ENCODE results near the gene MAGEA8.
"Not testable (repeated sequence)": the region's sequence is repeated elsewhere in the genome, so short reads cannot be mapped to it uniquely, and the experiment has no call there.

The MAGEA8 gene

DNA sequence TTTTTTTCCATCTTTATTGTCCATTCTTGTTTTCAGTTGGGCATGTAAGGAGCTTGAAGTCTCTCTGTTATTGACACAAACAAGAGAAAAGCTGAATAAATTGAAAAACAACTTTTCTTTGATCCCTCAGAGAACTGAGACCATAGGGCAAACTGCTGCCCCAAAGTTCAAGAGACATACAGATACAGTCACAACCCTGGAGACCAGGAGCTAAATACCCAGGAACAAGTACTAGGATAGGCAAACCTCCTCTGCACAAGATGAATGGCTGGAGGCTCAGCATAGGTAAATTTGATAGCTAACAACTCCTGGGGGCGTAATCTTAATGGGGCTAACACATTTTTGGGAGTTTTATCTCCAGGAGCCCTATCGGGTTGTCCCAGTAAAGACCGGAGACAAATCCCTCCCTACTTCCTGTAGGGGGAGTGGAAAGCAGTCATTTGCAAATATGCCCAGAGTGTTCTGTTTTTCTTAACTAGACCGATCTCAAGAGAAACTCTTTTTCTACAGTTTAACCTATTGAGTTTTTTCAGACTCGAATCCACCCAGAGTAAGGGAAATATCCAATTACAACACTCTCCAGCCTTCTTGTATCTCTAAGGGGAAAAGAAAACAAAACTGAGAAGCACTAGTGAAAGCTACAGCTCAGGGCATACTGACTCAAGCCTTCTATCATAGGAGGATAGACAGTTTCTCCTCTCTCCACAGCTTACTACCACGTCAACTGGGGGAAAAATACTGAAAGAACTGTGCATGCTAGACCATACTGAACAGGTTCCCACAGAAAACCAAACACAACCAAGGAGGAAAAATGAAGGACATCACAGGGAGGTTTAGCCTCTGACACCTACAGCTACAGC lies 23.1 kb downstream of the MAGEA8 start:
- no peak for DNase-seq (ENCODE audit: low spot score)

DNA sequence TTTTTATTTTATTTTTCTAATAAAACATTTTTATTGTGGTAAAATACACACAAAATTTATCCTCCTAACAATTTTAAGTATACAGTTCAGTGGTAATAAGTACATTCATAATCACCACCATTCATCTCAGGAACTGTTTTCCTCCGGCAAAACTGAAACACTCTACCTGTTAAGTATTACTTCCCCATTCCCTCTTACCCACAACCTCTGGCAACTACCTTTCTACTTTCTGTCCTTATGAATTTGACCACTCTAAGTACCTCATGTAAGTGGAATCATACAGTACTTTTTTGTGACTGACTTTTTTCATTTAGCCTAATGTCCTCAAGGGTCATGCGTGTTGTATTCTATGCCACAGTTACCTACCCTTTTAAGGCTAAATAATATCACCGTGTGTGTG lies 27.3 kb downstream of the MAGEA8 start:
- DNase-seq (ENCODE audit: low spot score), result no peak

DNA sequence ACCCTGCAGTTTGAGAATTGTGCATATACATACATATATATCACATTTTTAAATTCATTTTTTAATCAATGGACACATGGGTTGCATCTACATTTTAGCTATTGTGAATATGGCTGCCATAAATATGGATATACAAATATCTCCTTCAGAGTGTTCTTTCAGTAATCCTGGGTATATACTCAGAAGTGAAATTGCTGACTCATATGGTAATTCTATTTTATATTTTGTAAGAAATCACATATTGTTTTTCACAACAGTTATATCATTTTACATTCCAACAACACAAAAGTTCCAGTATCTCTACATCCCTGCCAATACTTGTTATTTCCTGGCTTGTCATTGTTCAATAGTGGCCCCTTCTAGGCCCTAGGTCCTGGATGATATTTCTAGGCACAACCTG lies 27.7 kb downstream of the MAGEA8 start:
- DNase-seq (ENCODE audit: low spot score), result no peak

DNA sequence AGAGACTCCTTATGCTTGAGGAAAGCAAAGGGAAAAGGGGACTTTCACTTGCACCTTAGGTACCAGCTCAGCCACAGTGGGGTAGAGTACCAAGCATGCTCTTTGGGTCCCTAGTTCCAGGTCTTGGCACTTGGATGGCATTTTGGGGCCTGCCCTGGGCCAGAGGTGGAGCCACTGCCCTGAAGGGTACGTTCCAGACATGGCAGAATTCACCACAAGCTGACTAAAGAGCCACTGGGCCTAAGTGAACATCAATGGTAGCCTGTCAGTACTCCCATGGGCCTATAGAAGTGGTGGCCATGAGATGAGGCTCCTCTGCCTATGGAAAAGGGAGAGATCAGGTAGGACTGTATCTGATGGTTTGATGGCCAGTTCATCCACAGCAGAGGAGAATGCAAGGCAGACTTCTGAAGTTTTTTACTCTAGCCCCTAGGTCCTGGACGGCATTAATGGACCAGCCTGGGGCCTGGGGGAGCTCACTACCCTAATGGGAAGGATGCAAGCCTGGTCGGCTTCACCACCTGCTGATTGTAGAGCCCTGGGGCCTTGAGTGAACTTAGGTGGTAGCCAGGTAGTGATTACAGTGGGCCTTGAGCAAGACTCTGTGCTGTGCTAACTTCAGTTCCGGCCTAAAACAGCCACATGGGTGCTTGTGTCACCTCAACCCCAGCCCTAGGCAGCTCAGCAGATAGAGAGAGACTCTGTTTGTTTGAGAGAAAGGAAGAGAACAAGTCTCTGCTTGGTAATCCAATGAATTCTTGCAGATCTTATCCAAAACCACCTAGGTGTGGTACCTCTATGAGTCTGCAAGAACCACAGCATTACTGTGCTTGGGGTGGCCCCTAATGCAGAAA lies 28.6 kb downstream of the MAGEA8 start:
- no peak for DNase-seq (ENCODE audit: low spot score)

DNA sequence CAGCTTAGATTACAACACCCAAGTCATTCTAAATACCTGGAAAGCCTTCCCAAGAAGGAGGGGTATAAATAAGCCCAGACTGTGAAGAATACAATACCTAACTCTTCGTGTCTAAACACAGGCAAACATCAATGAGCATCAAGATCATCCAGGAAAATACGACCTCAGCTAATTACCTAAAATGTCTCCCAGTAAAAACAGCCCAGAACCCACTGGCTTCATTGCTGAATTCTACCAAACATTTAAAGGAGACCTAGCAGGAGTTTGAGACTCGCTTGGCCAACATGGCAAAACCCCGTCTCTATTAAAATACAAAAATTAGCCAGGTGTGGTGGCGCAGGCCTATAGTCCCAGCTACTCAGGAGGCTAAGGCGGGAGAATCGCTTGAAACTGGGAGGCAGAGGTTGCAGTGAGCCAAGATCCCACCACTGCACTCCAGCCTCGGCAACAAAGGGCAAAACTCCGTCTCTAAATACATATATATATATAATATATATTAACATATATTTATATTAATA lies 29.3 kb downstream of the MAGEA8 start:
- no peak for DNase-seq (ENCODE audit: low spot score)

DNA sequence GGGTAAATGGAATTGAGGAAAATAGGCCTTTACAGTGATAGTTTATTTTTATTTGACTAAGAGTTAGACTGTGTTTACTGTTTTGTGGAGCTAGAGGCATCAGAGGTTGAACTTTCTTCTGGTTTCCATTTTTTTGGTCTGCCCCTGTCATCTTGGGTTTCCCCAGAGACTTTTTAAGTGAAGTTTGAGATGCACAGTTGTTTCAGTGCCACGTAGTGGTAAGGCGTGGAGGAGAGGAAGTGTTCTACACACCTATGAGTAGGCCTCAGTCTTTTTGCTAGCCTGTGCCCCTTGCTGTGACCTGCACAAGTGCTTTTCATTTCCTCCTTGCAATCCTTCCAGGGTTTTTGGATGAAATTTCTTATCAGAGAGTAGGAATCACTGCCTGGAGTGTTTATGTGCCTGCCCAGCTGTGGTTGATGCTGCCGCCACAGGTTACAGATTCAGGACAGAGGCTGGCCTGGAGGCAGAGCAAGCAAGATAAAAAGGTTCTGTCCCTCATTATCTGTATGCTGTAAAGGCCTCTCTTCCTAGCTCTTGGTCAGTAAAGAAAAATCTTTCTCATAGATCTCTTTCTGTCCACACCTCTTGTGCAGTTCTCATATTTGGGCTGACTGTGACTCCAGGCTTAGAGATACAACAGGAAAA lies 35.9 kb downstream of the MAGEA8 start:
- DNase-seq (ENCODE audit: low spot score), result no peak

DNA sequence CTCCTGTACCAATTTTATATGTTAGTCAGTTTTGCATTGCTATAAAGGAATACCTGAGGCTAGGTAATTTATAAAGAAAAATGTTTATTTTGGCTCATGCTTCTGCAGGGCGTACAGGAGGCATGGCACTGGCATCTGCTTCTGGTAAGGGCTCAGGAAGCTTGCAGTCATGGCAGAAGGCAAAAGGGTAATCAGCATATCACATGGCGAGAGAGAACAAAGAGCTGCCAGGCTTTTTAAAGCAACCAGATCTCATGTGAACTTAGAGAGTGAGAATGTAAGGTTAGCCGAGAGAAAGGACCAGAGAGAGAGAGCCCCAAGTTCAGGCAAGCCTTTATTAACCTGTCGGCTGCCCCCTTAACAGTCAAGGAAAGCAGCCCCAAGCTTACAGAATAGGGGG lies 42.9 kb downstream of the MAGEA8 start:
- DNase-seq (ENCODE audit: low spot score), result not testable (repeated sequence)

DNA sequence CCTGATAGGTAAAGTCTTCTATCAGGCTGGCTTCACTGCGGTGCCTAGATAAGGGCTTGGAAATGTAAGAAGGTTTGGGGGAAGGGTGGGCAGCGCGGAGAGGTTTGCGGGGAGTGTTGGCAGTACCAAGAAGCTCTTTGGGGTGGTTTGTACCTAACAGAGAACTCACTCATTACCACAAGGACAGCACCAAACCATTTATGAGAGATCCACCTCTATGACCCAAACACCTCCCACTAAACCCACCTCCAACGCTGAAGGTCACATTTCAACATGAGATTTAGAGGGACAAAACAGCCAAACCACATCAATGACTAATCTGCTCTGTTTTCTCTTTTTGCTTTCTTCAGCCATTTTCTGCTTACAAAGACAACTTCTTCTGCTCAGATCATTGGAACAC lies 43.5 kb downstream of the MAGEA8 start:
- DNase-seq (ENCODE audit: low spot score), result not testable (repeated sequence)

DNA sequence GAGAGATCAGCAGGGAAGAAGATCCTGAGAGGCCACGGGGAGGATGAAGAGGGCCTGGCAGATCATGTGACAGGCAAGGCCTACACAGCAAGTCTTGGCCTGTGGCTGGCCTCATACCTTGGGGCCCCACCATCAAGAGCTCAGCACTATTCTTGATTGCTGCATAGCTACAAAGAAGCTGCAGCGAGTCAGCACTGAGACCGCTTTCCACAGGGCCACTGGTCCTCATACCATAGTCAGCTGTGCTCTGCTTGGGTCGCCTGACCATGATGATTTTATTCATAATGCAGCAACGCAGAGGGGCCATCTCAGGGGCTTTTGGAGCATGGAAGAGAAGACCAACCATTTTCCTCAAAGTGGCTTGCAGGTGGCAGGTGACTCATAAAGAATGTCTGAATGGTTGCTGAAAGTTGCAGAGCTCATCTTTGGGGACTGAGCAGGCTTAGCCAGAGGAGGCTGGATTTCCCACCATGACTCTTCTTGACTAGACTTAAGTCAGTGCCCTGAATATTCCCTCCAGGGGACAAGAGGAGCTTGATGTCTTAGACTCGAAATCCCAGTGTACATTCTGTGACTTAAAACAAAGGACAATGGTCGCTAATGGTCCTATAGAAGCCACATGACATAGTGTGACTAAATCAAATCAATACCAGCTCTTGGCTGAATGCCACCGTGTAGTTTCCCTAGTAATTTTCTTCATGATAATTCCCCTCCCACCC lies 46.4 kb downstream of the MAGEA8 start:
- not testable (repeated sequence) for DNase-seq (ENCODE audit: low spot score)

DNA sequence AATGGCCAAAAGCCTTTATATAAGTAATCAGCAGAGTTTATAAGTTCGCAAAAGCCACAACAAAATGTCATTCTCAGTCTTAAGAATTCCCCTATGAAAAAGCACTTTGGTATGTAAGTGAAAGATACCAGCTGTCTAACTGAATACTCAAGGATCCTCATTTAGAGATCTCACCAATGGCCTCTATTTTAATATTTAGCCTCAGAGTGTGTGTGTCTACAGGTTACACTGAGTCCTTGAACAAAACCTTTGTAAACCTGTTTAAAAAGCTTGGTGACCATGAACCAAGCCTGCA lies 46.9 kb downstream of the MAGEA8 start:
- DNase-seq (ENCODE audit: low spot score), result not testable (repeated sequence)

DNA sequence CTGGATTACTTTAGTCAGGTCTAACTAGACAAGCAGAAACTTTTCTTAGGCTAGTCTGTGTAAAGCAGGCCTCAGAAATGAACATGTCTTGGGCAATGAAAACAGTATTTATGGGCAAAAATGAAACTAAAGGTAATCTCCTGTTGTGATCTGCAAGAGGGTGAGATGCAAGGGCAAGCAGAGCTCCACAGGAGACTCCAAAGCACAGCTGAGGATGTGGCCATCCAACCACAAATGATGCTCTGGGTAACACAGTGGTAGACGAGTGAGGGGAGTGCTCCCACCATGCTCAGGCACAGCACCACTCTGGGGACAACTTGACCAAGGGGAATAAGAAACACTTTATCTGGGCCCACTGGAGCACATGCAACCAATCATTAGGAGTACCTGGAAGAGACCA lies 47.7 kb downstream of the MAGEA8 start:
- DNase-seq (ENCODE audit: low spot score), result not testable (repeated sequence)

DNA sequence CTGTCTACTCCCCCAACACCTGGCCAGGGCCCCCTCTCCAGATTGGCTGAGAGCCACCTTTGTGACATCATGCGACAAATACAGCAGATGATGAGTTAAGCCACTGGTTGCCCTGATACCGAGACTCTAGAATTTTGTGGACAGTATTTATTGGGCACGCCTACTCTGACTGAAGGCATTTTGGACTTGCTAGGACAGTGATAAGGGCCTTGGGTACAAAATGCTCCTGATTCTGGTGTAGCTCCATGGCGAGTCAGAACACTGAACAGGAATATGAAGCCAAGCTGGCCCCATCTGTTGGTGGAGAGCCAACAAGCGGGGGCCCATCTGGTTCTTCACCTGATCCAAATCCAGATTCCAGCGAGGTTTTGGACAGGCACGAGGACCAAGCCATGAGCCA lies 48.4 kb downstream of the MAGEA8 start, which contains the start of gene HSFX4:
TSS of gene HSFX4 (plus strand) at position 174 of the 400 bp plus-strand sequence. CDS start at position 246, 72 bp downstream.
- not testable (repeated sequence) for DNase-seq (ENCODE audit: low spot score)

DNA sequence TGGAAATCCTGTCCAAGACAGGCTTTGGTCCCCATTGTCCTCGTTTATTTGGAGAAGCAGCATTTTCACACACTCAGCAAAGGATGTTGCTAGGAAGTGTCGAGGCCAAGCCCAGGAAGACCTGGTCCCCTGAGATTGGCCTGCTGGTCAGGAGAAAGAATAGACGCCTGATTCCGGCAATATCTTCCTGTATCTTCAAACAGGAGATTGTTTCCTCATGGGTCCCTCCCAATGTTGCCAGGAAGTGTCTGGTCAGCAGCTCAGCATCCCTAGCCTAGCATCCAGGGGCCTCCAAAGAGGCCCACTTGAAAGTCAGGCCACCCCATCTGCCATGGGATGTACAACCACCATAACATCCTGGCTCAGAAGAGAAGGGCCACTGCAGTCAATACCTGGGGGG lies 50.4 kb downstream of the MAGEA8 start:
- not testable (repeated sequence) for DNase-seq (ENCODE audit: low spot score)

DNA sequence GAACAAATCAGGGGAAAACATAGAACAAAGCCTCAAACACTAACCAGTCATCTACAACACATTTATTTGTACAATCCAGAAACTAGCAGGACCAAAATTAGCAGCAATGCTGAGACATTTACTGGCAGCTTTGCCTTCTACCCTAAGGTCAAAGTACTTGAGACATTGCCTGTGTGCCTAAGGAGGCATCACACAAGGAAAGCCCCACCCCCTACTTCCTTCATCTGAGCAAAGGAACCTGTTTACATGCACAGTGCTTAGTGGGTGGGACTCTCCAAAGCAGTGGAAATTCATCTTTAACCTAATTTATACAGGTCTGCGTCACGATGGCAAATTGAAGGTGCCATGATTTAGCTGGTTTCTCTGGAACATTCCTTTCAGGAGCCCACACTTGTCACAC lies 51.2 kb downstream of the MAGEA8 start:
- DNase-seq (ENCODE audit: low spot score), result not testable (repeated sequence)

DNA sequence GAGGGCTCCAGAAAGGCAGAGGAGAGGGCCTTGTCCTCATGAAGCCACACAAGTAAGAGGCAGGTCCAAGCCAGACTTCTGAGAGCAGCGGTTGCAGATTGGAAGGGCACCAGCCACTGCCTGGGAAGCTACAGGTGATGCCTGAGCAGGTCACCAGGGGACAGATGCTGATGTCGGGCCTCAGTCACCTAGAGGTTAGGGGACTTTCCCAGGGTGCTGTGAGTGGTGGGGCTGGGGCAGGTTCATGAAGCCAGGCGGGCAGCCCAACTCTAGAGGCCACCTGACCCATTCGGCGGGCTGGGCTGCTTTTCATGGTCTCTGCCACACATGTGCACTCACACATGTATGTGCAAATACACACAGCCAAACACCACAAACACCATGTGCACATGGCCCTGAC lies 52.0 kb downstream of the MAGEA8 start:
- DNase-seq (ENCODE audit: low spot score), result not testable (repeated sequence)

DNA sequence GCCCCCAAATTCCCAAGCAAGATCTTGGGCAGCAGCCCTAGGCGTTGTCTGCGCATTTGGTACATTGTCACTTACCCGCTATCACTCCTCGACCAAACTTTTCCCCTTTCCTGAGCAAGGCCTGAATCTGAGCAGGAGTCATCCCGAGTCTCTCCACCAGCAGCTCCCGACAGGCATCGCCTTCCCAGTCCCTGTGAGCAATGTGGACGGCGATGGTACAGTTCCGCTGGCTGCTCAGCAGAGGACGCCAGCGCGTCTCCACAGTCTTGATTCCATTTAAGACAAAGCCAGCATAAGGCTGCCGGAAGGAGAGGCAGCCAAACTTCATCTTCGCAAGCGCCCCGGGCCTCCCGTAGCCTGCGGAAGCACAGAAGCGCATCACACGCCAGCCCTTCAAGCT lies 52.6 kb downstream of the MAGEA8 start:
- DNase-seq (ENCODE audit: low spot score), result not testable (repeated sequence)
